Suprapubic skin (tissue), 4 donors: Measurements from ENCODE around the gene DNAJC6. TPM values are rescaled to one million over a fixed set of nuclear protein-coding genes. Genes with fewer than 3 reads are reported as not detected.

ENCODE experiments used
- DNase-seq, 2 donors: peaks; one replicate each; pipeline ENCODE4 v3.0.0-alpha.2; 2019; ENCODE audit warnings: low spot score in 2 of 2
- H3K27ac ChIP-seq: fragments of 200-600 bp; sonication (generic); one replicate; pipeline ENCODE4 v1.5.1; 2019
- H3K27me3 ChIP-seq: fragments of 200-600 bp; sonication (generic); one replicate; pipeline ENCODE4 v1.5.1; 2019
- H3K36me3 ChIP-seq: fragments of 200-600 bp; sonication (generic); one replicate; pipeline ENCODE4 v1.5.1; 2019
- H3K4me1 ChIP-seq: fragments of 200-600 bp; sonication (generic); one replicate; pipeline ENCODE4 v1.5.1; 2019
- H3K4me3 ChIP-seq: fragments of 200-600 bp; sonication (generic); one replicate; pipeline ENCODE4 v1.5.1; 2019; ENCODE audit warnings: mild to moderate bottlenecking
- H3K9me3 ChIP-seq: fragments of 200-600 bp; sonication (generic); one replicate; pipeline ENCODE4 v1.5.1; 2019
- CTCF ChIP-seq, 2 donors: fragments of 200-600 bp in 1 of 2; fragments of 450-650 bp in 1 of 2; sonication (generic) in 1 of 2; IDR thresholded peaks; one replicate each; pipeline ENCODE4 v1.5.1; 2016 to 2019; ENCODE audit warnings: antibody characterized with exemption in 2 of 2, mild to moderate bottlenecking in 1 of 2, moderate library complexity in 1 of 2
- EP300 ChIP-seq: sonication (generic); formaldehyde crosslinking; IDR thresholded peaks from one replicate; pipeline ENCODE4 v1.6.1; 2017; ENCODE audit warnings: antibody characterized with exemption
- POLR2A ChIP-seq, 2 donors: fragments of 450-650 bp; IDR thresholded peaks; one replicate each; pipeline ENCODE4 v1.6.1; 2017; ENCODE audit warnings: antibody characterized with exemption in 2 of 2, mild to moderate bottlenecking in 2 of 2, moderate library complexity in 2 of 2
- POLR2AphosphoS5 ChIP-seq, 3 donors: sonication (generic); formaldehyde crosslinking; IDR thresholded peaks; one replicate each; pipeline ENCODE4 v1.6.1; 2017; ENCODE audit warnings: antibody characterized with exemption in 3 of 3
- WGBS: methylation state at CpG from one replicate; pipeline ENCODE4 v1.1.5; 2018; 5-methylcytosine and 5-hydroxymethylcytosine counted together
- total RNA-seq, 4 donors: library from RNA; depleted of rRNA; stranded (reverse); fragments of >200 nt; gene quantifications; one replicate each; pipeline ENCODE4 v1.1.0, GENCODE V29; 2016

DNAJC6 gene
- total RNA-seq, 4 donors from 2014 or later, result 1.7 to 3.8 (median 3.5) TPM

- WGBS, result 59% methylated on average over 3 of the region's 3 CpGs
These were observed 33.9 kb downstream of the DNAJC6 start for GRCh38 chr1:65343286-65343685.

GRCh38 chr1:65344171-65344814 is 35.0 kb downstream of the DNAJC6 start:
- Histone ChIP-seq H3K27me3 (no peaks in the 10 kb centered on the region), H3K4me3 (no peak overlapping the region), H3K36me3 (no peaks in the 10 kb centered on the region), H3K9me3 (no peaks in the 10 kb centered on the region), H3K27ac (no peak overlapping the region), H3K4me1 (peaks cover 4% of the 10 kb centered on the region)
- TF ChIP-seq CTCF (IDR thresholded peaks at IDR 0.05), result no peak
- no peak for TF ChIP-seq POLR2AphosphoS5 (IDR thresholded peaks at IDR 0.05)
- no peak for TF ChIP-seq EP300
- no peak for TF ChIP-seq POLR2A (IDR thresholded peaks at IDR 0.05)
- DNase-seq, result no peak
- WGBS, result 40% methylated on average over 3 of the region's 3 CpGs

More at GRCh38 chr1:65343286-65343685, 33.9 kb downstream of the DNAJC6 start:
- Histone ChIP-seq H3K4me3 (no peak overlapping the region), H3K27me3 (no peaks in the 10 kb centered on the region), H3K36me3 (no peaks in the 10 kb centered on the region), H3K4me1 (peaks cover 4% of the 10 kb centered on the region), H3K9me3 (no peaks in the 10 kb centered on the region), H3K27ac (no peak overlapping the region)
- no peak for TF ChIP-seq EP300
- TF ChIP-seq CTCF (IDR thresholded peaks at IDR 0.05), result no peak
- no peak for TF ChIP-seq POLR2AphosphoS5 (IDR thresholded peaks at IDR 0.05)
- no peak for TF ChIP-seq POLR2A (IDR thresholded peaks at IDR 0.05)
- no peak for DNase-seq

GRCh38 chr1:65346190-65346589 is 36.8 kb downstream of the DNAJC6 start:
- no peak overlapping the region for H3K27ac ChIP-seq
- H3K27me3 ChIP-seq, result no peaks in the 10 kb centered on the region
- WGBS, result 86% methylated on average over 2 of the region's 2 CpGs
- H3K4me1 ChIP-seq, result peaks cover 4% of the 10 kb centered on the region
- TF ChIP-seq CTCF (IDR thresholded peaks at IDR 0.05) (no peak), EP300 (no peak), POLR2A (IDR thresholded peaks at IDR 0.05) (no peak), POLR2AphosphoS5 (IDR thresholded peaks at IDR 0.05) (no peak)
- no peak for DNase-seq
- no peaks in the 10 kb centered on the region for H3K36me3 ChIP-seq
- no peak overlapping the region for H3K4me3 ChIP-seq
- H3K9me3 ChIP-seq, result no peaks in the 10 kb centered on the region

- TF ChIP-seq POLR2AphosphoS5 (IDR thresholded peaks at IDR 0.05) (no peak), POLR2A (IDR thresholded peaks at IDR 0.05) (no peak), CTCF (IDR thresholded peaks at IDR 0.05) (no peak), EP300 (no peak)
- H3K36me3 ChIP-seq, result no peaks in the 10 kb centered on the region
- H3K27ac ChIP-seq, result no peak overlapping the region
- no peaks in the 10 kb centered on the region for H3K9me3 ChIP-seq
- no peak overlapping the region for H3K4me3 ChIP-seq
- no peaks in the 10 kb centered on the region for H3K27me3 ChIP-seq
- DNase-seq, result no peak
- H3K4me1 ChIP-seq, result no peaks in the 10 kb centered on the region
- 70% methylated on average over 7 of the region's 7 CpGs for WGBS
These were observed 45.8 kb downstream of the DNAJC6 start for GRCh38 chr1:65355031-65355712.

GRCh38 chr1:65357291-65357960 is 48.1 kb downstream of the DNAJC6 start:
- Histone ChIP-seq H3K4me1 (no peaks in the 10 kb centered on the region), H3K27me3 (no peaks in the 10 kb centered on the region), H3K9me3 (no peaks in the 10 kb centered on the region), H3K36me3 (no peaks in the 10 kb centered on the region), H3K27ac (no peak overlapping the region), H3K4me3 (no peak overlapping the region)
- 88% methylated on average over 6 of the region's 6 CpGs for WGBS
- TF ChIP-seq EP300, result no peak
- no peak for TF ChIP-seq POLR2A (IDR thresholded peaks at IDR 0.05)
- TF ChIP-seq POLR2AphosphoS5 (IDR thresholded peaks at IDR 0.05), result no peak
- DNase-seq, result no peak
